Activated naive CD4-positive, alpha-beta T cell treated with anti-CD3 and anti-CD28 coated beads, Interleukin-2, amount 10 ng/mL, durations not matched to agents 7 days and 5 days (primary cell): ENCODE data around the gene MOV10.

ENCODE experiments used
- CTCF ChIA-PET: fragments of 350-600 bp; sonication (Branson Sonifier 250); formaldehyde crosslinking; loops from one replicate; lab custom pipeline; 2021; ENCODE audit warnings: antibody characterized with exemption; lab: Charles Lee
- DNase-seq: peaks from one replicate; pipeline ENCODE4 v3.0.0-alpha.2; 2020
- H3K27ac Mint-ChIP-seq: one replicate; pipeline ENCODE4 v1.8.0; 2021; ENCODE audit warnings: mild to moderate bottlenecking, moderate library complexity, mixed read lengths
- H3K27me3 Mint-ChIP-seq: one replicate; pipeline ENCODE4 v1.8.0; 2021; ENCODE audit warnings: mild to moderate bottlenecking, mixed read lengths
- H3K36me3 Mint-ChIP-seq: one replicate; pipeline ENCODE4 v1.8.0; 2021; ENCODE audit warnings: mixed read lengths
- H3K4me1 Mint-ChIP-seq: one replicate; pipeline ENCODE4 v1.8.0; 2021; ENCODE audit warnings: mixed read lengths
- H3K4me3 Mint-ChIP-seq: one replicate; pipeline ENCODE4 v1.8.0; 2021; ENCODE audit warnings: mild to moderate bottlenecking, moderate library complexity, mixed read lengths
- H3K9me3 Mint-ChIP-seq: one replicate; pipeline ENCODE4 v1.8.0; 2021; ENCODE audit warnings: mixed read lengths

MOV10 gene

DNA sequence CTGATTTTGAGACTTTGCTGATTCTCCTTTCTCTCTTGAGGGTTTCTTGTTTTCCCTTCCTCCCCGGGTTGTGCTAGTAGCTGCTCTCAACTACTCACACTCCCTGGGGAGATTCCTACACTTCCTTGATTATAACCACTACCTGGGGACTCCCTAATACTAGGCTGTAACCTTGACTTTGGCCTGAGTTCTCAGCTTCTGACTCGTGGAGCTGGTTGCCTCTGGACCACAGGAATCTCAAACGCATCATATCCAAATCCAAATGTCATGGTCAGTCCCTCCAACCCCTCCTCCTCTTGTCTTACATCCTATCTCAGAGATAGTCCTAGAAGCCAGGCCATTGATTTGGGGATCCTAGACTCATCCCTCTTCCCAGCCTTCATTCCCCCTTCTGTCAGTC lies 12.0 kb downstream of the MOV10 start:
- Mint-ChIP-seq H3K4me3 (no peak overlapping the region), H3K27me3 (no peaks in the 10 kb centered on the region), H3K27ac (no peak overlapping the region), H3K4me1 (no peaks in the 10 kb centered on the region), H3K9me3 (no peaks in the 10 kb centered on the region), H3K36me3 (peaks cover 5% of the 10 kb centered on the region)
- no peak for DNase-seq
- CTCF ChIA-PET: no interaction called here

DNA sequence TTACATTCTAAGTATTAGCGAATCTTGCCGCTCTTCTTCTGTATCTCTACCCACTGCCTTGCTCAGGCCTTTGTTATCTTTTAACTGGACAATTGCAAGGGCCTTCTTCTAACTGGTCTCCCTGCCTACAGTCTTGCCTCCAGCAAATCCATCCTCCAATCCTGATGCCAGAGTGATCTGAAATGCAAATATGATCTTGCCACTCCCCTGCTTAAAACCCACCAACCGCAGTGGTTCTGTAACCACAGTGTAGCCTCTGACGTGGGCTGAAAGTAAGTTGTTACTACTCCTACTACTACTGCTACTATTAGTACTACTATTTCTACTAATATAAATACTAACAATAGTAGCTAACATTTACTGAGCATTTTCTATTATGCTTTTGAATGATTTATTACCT lies 12.4 kb downstream of the MOV10 start:
- DNase-seq: no peak
- Mint-ChIP-seq H3K9me3 (no peaks in the 10 kb centered on the region), H3K4me3 (no peak overlapping the region), H3K4me1 (no peaks in the 10 kb centered on the region), H3K27ac (no peak overlapping the region), H3K36me3 (peaks cover 8% of the 10 kb centered on the region), H3K27me3 (no peaks in the 10 kb centered on the region)
- CTCF ChIA-PET: no interaction called here

DNA sequence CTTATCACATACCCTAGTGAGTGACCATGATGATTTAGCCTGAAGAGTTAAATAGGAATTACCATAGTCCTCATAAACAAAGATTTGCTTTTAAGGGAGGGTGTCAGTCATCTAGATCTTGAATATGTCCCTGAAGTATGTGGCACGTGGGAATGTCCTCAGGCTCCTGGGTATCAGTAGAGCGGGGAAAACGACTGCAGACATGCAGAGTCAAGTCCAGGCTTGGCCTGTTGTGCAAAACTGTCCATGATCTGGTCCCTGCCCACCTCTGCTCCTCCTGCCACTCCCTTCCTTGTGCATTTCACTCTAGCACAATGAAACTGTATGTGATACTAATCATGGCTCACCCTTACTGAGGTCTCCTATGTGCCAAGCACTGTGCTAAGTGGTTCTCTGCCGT lies 12.9 kb downstream of the MOV10 start:
- H3K4me3 Mint-ChIP-seq: no peak overlapping the region
- H3K4me1 Mint-ChIP-seq: no peaks in the 10 kb centered on the region
- no peaks in the 10 kb centered on the region for H3K9me3 Mint-ChIP-seq
- no peaks in the 10 kb centered on the region for H3K27me3 Mint-ChIP-seq
- H3K27ac Mint-ChIP-seq: no peak overlapping the region
- CTCF ChIA-PET: no interaction called here
- H3K36me3 Mint-ChIP-seq: peaks cover 13% of the 10 kb centered on the region
- DNase-seq: no peak

DNA sequence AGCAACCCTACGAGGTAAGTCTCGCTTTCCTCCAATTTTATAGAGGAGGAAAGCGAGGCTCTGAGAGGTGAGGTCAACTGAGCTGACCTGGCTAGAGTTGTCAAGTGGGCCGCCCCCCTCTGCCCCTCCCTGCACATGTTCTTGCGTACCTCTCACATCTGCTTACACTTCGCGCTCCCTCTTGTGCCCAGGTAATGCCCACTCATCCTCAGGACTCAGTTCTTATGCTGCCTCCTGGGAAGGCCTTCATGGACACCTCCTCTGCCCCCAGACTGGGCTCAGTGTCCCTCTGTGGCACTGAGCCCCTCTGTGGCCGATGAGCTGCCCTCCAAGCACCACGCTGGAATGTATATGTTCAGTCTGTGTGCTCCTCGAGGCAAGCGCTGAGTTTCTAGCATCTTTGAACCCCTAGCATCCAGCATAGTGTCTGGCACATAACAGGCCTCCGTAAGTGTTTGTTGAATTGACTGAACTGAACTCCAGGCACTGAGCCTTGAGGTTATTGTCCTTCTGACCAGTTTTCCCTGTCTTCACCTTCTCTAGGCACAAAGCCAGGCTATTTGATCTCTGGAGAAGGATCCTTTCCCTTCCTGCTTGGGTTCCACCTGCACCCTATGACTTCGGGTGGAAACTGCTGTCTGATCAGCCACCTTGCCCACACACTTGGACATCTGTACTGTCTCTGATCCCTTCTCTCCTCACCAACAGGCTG lies 13.5 kb downstream of the MOV10 start:
- DNase-seq: no peak
- CTCF ChIA-PET: no interaction called here
- H3K36me3 Mint-ChIP-seq: peaks cover 18% of the 10 kb centered on the region
- no peaks in the 10 kb centered on the region for H3K27me3 Mint-ChIP-seq
- H3K4me3 Mint-ChIP-seq: no peak overlapping the region
- H3K9me3 Mint-ChIP-seq: no peaks in the 10 kb centered on the region
- H3K27ac Mint-ChIP-seq: no peak overlapping the region
- no peaks in the 10 kb centered on the region for H3K4me1 Mint-ChIP-seq

DNA sequence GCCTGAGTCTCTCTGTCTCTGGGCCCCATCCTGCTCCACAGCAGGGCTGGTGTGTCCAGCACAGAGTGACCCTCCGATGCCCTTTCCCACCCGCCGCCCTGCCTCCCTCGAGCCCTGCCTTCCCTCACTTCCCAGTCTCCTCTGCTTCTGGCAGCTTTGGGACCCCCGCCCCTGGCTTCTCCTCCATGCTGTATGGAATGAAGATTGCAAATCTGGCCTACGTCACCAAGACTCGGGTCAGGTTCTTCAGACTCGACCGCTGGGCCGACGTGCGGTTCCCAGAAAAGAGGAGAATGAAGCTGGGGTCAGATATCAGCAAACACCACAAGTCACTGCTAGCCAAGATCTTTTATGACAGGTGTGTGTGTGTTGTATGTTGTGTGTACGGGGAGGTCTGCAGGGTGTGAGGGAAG lies 14.3 kb downstream of the MOV10 start:
- Mint-ChIP-seq H3K4me1 (no peaks in the 10 kb centered on the region), H3K9me3 (no peaks in the 10 kb centered on the region), H3K4me3 (no peak overlapping the region), H3K36me3 (peaks cover 20% of the 10 kb centered on the region), H3K27me3 (no peaks in the 10 kb centered on the region), H3K27ac (no peak overlapping the region)
- no peak for DNase-seq
- CTCF ChIA-PET: no interaction called here

DNA sequence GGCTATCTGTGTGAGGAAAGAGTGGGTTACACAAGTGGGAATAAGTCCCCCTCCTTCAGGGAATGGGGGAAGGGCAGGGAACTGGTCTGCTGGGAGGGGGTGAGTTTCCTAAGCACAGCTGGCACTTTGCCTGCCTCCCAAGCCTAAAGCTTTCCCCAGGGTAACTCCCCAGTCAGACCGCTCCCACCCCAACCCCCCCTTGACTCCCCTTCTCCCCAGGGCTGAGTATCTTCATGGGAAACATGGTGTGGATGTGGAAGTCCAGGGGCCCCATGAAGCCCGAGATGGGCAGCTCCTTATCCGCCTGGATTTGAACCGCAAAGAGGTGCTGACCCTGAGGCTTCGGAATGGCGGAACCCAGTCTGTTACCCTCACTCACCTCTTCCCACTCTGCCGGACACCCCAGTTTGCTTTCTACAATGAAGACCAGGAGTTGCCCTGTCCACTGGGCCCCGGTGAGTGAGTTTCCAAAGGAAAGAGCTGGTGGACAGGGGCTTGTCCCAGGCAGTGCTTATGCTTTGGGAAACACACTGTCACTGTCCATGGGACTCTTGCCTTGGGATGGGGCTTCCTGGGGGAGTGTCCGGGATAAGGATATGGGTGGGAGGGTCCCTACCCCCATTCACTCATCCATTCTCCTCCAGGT lies 14.9 kb downstream of the MOV10 start:
- no peak overlapping the region for H3K27ac Mint-ChIP-seq
- DNase-seq: no peak
- no peaks in the 10 kb centered on the region for H3K9me3 Mint-ChIP-seq
- CTCF ChIA-PET: no interaction called here
- no peaks in the 10 kb centered on the region for H3K27me3 Mint-ChIP-seq
- H3K36me3 Mint-ChIP-seq: peaks cover 20% of the 10 kb centered on the region
- no peaks in the 10 kb centered on the region for H3K4me1 Mint-ChIP-seq
- H3K4me3 Mint-ChIP-seq: no peak overlapping the region

DNA sequence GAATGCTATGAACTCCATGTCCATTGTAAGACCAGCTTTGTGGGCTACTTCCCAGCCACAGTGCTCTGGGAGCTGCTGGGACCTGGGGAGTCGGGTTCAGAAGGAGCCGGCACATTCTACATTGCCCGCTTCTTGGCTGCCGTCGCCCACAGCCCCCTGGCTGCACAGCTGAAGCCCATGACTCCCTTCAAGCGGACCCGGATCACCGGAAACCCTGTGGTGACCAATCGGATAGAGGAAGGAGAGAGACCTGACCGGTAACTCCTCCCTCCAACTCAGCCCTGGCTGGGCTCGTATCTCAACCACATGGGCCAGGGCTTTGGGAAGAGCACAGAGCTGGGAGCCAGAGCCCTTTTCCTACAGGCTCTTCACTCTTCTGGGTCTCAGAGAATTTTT lies 15.4 kb downstream of the MOV10 start:
- Mint-ChIP-seq H3K4me1 (no peaks in the 10 kb centered on the region), H3K9me3 (no peaks in the 10 kb centered on the region), H3K27me3 (no peaks in the 10 kb centered on the region), H3K36me3 (peaks cover 20% of the 10 kb centered on the region), H3K27ac (no peak overlapping the region), H3K4me3 (no peak overlapping the region)
- DNase-seq: no peak
- CTCF ChIA-PET: no interaction called here

DNA sequence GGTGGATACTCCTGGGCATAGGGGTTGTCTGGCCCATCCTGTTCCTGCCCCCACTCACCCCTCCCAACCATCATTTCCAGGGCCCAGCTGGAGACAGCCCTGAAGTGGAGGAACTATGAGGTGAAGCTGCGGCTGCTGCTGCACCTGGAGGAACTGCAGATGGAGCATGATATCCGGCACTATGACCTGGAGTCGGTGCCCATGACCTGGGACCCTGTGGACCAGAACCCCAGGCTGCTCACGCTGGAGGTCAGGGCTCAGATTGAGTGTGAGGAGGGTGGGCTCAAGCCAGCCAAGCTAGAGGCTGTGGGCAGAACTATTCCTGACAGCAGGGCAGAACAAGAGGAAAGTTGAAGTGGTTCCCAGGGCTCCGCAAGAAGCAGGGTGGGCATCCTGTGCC lies 18.2 kb downstream of the MOV10 start:
- no peak for DNase-seq
- Mint-ChIP-seq H3K27me3 (no peaks in the 10 kb centered on the region), H3K4me3 (no peak overlapping the region), H3K36me3 (peaks cover 21% of the 10 kb centered on the region), H3K27ac (no peak overlapping the region), H3K9me3 (no peaks in the 10 kb centered on the region), H3K4me1 (no peaks in the 10 kb centered on the region)
- CTCF ChIA-PET: interaction anchor here (0.9 kb wide), 1 partner anchor 302 kb away, joined by 3 read pairs; no protein-coding TSS in a partner anchor

DNA sequence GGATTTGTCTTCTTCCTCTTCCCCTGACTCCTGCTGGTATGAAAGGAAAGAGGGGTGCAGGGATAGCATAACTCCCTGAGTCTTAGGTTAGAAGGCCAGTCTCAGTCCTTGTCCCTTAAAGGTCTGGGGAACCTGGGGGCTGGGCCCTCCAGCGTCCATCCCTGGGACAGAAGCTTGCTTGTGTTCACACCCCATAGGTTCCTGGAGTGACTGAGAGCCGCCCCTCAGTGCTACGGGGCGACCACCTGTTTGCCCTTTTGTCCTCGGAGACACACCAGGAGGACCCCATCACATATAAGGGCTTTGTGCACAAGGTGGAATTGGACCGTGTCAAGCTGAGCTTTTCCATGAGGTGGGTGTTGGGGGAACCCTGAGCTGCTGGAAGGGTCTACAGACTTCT lies 19.4 kb downstream of the MOV10 start:
- Mint-ChIP-seq H3K27ac (no peak overlapping the region), H3K9me3 (no peaks in the 10 kb centered on the region), H3K4me1 (no peaks in the 10 kb centered on the region), H3K4me3 (no peak overlapping the region), H3K36me3 (peaks cover 22% of the 10 kb centered on the region), H3K27me3 (no peaks in the 10 kb centered on the region)
- DNase-seq: no peak
- CTCF ChIA-PET: no interaction called here

DNA sequence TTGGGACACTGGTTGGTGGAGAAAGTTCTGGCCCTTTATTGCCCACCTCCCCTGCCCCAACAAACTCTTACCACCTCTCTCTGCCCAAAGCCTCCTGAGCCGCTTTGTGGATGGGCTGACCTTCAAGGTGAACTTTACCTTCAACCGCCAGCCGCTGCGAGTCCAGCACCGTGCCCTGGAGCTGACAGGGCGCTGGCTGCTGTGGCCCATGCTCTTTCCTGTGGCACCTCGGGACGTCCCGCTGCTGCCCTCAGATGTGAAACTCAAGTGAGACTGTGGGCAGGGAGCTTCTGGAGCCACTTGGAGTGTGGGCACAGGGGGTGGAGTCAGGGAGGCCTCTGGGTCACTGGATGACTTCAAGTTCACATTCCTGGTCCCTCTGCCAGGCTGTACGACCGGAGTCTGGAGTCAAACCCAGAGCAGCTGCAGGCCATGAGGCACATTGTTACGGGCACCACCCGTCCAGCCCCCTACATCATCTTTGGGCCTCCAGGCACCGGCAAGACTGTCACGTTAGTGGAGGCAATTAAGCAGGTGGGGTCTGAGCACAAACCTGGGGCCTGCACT lies 20.0 kb downstream of the MOV10 start:
- Mint-ChIP-seq H3K4me3 (no peak overlapping the region), H3K27me3 (no peaks in the 10 kb centered on the region), H3K36me3 (peaks cover 26% of the 10 kb centered on the region), H3K9me3 (no peaks in the 10 kb centered on the region), H3K4me1 (no peaks in the 10 kb centered on the region), H3K27ac (no peak overlapping the region)
- CTCF ChIA-PET: no interaction called here
- DNase-seq: no peak

DNA sequence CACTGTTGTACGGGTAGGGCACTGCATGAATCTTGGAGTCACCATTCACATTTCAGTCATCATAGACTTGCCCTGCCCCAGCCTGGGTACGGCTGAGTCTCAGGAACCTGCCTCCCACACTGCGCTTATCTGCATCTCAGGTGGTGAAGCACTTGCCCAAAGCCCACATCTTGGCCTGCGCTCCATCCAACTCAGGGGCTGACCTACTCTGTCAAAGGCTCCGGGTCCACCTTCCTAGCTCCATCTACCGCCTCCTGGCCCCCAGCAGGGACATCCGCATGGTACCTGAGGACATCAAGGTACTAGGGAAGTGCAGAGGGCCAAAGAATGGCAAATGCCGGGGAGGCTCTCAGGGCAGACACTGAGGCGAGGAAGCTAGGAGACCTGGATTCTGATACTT lies 20.8 kb downstream of the MOV10 start:
- Mint-ChIP-seq H3K9me3 (no peaks in the 10 kb centered on the region), H3K27ac (no peak overlapping the region), H3K36me3 (peaks cover 26% of the 10 kb centered on the region), H3K4me3 (no peak overlapping the region), H3K27me3 (no peaks in the 10 kb centered on the region), H3K4me1 (peaks cover 6% of the 10 kb centered on the region)
- DNase-seq: no peak
- CTCF ChIA-PET: interaction anchor here (0.6 to 1.7 kb wide), 2 partner anchors 13 to 73 kb away, joined by 3 read pairs; no protein-coding TSS in a partner anchor

DNA sequence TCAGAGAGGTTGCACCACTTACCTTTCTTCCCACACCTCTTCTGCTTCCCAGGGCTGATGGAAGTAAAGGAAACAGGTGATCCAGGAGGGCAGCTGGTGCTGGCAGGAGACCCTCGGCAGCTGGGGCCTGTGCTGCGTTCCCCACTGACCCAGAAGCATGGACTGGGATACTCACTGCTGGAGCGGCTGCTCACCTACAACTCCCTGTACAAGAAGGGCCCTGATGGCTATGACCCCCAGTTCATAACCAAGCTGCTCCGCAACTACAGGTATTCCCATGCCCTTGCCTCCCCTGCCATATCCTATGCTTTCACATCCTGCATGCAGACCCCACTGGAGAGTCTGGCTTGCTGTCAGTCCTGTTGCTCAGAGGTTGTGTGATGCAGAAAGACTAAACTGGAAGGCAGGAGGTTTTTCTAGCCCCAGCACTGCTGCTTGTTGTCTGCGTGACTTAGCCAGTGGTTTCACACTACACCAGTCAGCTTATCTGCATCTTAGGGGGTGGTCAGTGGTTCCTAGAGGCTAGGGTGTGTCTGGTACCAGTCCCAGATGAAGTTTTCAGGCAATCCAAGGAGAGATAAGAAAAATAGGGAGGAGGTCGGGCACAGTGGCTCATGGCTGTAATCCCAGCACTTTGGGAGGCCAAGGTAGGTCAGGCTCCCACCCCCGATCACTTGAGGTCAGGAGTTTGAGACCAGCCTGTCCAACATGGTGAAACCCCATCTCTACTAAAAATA lies 22.3 kb downstream of the MOV10 start:
- Mint-ChIP-seq H3K36me3 (peaks cover 25% of the 10 kb centered on the region), H3K27ac (no peak overlapping the region)
- CTCF ChIA-PET: interaction anchor here (1.7 kb wide), 1 partner anchor 11 kb away, joined by 3 read pairs; no protein-coding TSS in a partner anchor

DNA sequence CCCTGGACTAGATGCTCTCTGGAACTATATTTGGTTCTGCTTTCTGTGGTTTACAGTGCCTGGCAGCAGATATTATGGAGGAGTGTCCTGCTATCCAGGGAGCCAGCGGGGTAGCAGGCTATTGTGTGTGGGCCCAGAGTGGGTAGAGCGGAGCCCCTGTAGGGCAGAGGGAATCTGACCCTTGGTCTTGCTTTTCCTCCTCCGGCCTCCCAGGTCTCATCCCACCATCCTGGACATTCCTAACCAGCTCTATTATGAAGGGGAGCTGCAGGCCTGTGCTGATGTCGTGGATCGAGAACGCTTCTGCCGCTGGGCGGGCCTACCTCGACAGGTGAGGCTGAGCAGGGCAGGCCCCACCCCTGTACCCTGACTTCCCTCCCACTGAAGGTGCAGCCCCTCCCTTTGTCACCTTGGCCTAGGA lies 23.3 kb downstream of the MOV10 start:
- Mint-ChIP-seq H3K4me1 (peaks cover 31% of the 10 kb centered on the region), H3K27ac (no peak overlapping the region), H3K4me3 (no peak overlapping the region), H3K27me3 (no peaks in the 10 kb centered on the region), H3K36me3 (peaks cover 20% of the 10 kb centered on the region), H3K9me3 (no peaks in the 10 kb centered on the region)
- no peak for DNase-seq
- CTCF ChIA-PET: no interaction called here

More for the DNA sequence above, 22.3 kb downstream of the MOV10 start:
- DNase-seq: no peak
- Mint-ChIP-seq H3K9me3 (no peaks in the 10 kb centered on the region), H3K4me3 (no peak overlapping the region), H3K27me3 (no peaks in the 10 kb centered on the region), H3K4me1 (peaks cover 21% of the 10 kb centered on the region)
